ENCODE results near the gene ARHGAP1. TPM values are rescaled to one million over a fixed set of nuclear protein-coding genes. Genes with fewer than 3 reads are reported as not detected.

The ARHGAP1 gene
- polyA plus RNA-seq, 3 donors from 2014 or later, result 38.6 to 104 (median 60.4) TPM

GRCh38 chr11:46695345-46696211, 4.8 kb downstream of the ARHGAP1 start:
- H3K9me3 Mint-ChIP-seq, result no peaks in the 10 kb centered on the region
- peaks cover 54 to 57% of the 10 kb centered on the region in 2 donors for H3K4me1 Mint-ChIP-seq
- peaks cover 2 to 7% (median 5%) of the 10 kb centered on the region in 3 donors for H3K27me3 Mint-ChIP-seq (ENCODE audit: low read depth in 3 of 3)
- peaks cover 0 to 10% (median 0%) of the 10 kb centered on the region in 3 donors for H3K36me3 Mint-ChIP-seq
- peak overlapping the region in 2 of 6 donors; percentile 55 to 77 for H3K27ac Mint-ChIP-seq
- no peak for DNase-seq
- no peak overlapping the region for H3K4me3 Mint-ChIP-seq

DNA sequence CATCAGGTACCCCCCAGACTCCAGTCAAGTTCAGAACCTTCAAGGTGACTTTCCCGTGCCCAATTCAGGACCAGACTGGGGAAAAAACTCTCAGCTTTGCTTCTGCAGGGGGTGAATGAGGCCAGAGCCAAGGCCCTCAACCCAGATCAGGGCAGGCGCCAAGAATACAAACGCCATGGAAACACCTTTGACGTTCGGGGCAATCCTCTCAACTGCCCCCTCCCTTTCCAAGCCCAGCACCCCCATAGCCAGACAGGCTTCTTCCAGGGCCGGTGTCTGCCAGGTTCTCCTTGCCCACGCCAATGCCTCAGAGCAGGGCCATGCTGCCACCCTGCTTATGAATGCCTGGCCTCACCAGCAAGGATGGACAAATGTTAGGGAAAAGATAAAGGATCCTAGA, 5.8 kb downstream of the ARHGAP1 start:
- no peak for DNase-seq
- no peak overlapping the region for H3K4me3 Mint-ChIP-seq
- H3K27me3 Mint-ChIP-seq (ENCODE audit: low read depth in 3 of 3), result peaks cover 0 to 2% (median 0%) of the 10 kb centered on the region in 3 donors
- H3K9me3 Mint-ChIP-seq, result no peaks in the 10 kb centered on the region
- H3K27ac Mint-ChIP-seq, result peak overlapping the region in 2 of 6 donors; percentile 45 to 80
- peaks cover 0 to 10% (median 0%) of the 10 kb centered on the region in 3 donors for H3K36me3 Mint-ChIP-seq
- peaks cover 50 to 54% of the 10 kb centered on the region in 2 donors for H3K4me1 Mint-ChIP-seq

GRCh38 chr11:46694072-46694471, 6.3 kb downstream of the ARHGAP1 start:
- Mint-ChIP-seq H3K36me3 (peaks cover 0 to 10% (median 0%) of the 10 kb centered on the region in 3 donors), H3K27me3 (ENCODE audit: low read depth in 3 of 3) (peaks cover 0 to 2% (median 0%) of the 10 kb centered on the region in 3 donors), H3K27ac (peak overlapping the region in 3 of 6 donors; percentile 61 to 80 (median 77))

DNA sequence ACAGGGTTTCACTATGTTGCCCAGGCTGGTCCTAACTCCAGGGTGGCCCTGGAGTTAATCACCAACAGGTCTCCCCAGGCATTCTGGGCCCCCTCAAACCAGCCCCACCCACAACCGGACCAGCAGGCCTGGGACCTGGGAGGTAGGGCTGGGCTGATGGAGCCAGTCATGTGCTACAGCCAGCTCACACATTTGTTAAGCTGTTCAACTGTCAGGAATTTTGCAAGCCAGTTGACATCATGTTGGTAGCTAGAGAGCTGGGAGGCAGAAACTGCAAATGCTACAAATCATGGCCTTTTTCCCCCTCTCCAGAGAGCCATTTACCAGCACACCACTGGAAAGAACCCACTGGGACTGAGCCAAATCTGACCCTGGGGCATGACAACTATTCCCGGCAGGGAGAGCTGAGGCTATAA, 6.8 kb downstream of the ARHGAP1 start:
- no peaks in the 10 kb centered on the region for H3K9me3 Mint-ChIP-seq
- no peak for DNase-seq
- H3K27ac Mint-ChIP-seq, result peak overlapping the region in 1 of 6 donors; percentile 77
- no peaks in the 10 kb centered on the region for H3K27me3 Mint-ChIP-seq (ENCODE audit: low read depth in 3 of 3)
- H3K4me3 Mint-ChIP-seq, result no peak overlapping the region
- H3K4me1 Mint-ChIP-seq, result peaks cover 43 to 45% of the 10 kb centered on the region in 2 donors
- H3K36me3 Mint-ChIP-seq, result peaks cover 0 to 10% (median 0%) of the 10 kb centered on the region in 3 donors

More at GRCh38 chr11:46694072-46694471, 6.3 kb downstream of the ARHGAP1 start:
- DNase-seq, result no peak
- H3K9me3 Mint-ChIP-seq, result no peaks in the 10 kb centered on the region
- H3K4me1 Mint-ChIP-seq, result peaks cover 46 to 50% of the 10 kb centered on the region in 2 donors
- H3K4me3 Mint-ChIP-seq, result no peak overlapping the region

DNA sequence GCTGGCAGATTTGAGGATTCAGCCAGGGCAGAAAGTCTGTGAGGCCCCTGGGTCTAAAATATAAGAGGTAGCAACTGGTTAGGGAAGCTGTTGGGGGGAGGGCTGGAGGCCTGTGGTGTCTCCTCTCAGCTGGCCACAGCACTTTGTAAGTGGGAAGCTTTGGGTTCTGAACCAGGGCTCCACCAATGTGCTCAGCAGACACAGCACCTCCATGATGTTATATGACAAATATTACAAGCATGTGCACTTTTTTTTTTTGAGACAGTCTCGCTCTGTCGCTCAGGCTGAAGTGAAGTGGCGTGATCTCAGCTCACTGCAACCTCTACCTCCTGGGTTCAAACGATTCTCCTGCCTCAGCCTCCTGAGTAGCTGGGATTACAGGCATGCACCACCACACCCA, 8.0 kb downstream of the ARHGAP1 start:
- H3K27ac Mint-ChIP-seq, result peak overlapping the region in 1 of 6 donors; percentile 23
- no peaks in the 10 kb centered on the region for H3K9me3 Mint-ChIP-seq
- peaks cover 34 to 40% of the 10 kb centered on the region in 2 donors for H3K4me1 Mint-ChIP-seq
- H3K27me3 Mint-ChIP-seq (ENCODE audit: low read depth in 3 of 3), result no peaks in the 10 kb centered on the region
- peaks cover 0 to 19% (median 1%) of the 10 kb centered on the region in 3 donors for H3K36me3 Mint-ChIP-seq
- no peak overlapping the region for H3K4me3 Mint-ChIP-seq
- no peak for DNase-seq

- Mint-ChIP-seq H3K36me3 (peaks cover 0 to 28% (median 4%) of the 10 kb centered on the region in 3 donors), H3K9me3 (no peaks in the 10 kb centered on the region), H3K27ac (peak overlapping the region in 1 of 6 donors; percentile 75), H3K27me3 (ENCODE audit: low read depth in 3 of 3) (no peaks in the 10 kb centered on the region), H3K4me1 (peaks cover 26 to 29% of the 10 kb centered on the region in 2 donors), H3K4me3 (no peak overlapping the region)
- DNase-seq, result no peak
Measured at GRCh38 chr11:46690702-46691101, 9.7 kb downstream of the ARHGAP1 start.

DNA sequence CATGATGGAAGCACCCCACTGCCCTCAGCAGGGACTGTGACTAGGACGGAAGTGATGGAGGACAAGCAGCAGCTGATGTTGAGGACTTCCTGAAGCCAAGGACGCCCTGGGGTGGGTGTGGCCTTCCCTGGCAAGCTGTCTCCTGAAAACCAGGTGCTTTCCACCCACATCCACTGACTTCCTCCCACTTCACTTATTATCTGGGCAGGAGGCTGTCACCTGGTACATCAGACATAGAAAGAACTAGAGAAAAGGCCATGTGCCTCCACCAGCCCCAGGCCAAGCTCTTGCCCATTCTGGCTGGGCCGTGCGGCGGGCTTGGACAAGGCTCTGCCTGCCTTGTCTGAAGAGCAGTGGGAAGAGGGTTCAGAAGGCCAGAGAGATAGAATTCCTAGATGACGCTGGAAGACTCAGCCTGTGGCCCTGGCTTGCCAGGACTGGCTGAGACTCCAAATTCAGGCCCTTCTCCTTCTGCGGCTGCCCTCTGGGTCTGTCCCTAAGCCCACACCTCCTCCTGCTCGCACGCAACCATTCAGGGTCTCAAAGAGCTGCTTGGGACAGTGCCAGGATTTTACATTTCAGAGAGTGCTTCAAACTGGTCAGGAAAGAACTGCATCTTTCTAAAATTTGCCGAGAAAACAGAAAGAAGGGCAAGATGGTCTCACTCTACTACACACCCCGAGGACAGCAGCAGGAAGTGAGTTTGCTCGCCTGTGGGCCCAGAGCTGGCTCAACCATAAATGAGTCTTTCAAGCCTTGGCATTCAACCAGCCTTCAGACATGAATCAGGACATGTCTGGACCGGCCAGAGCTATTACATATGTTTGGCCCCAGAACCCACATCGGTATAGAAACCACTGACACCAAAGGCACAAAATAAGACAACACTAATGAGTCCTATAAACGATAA, 13.3 kb downstream of the ARHGAP1 start:
- no peak for DNase-seq
- H3K27me3 Mint-ChIP-seq (ENCODE audit: low read depth in 3 of 3), result no peaks in the 10 kb centered on the region
- H3K27ac Mint-ChIP-seq, result peak overlapping the region in 4 of 6 donors; percentile 7 to 71 (median 31)
- peaks cover 0 to 20% (median 9%) of the 10 kb centered on the region in 3 donors for H3K36me3 Mint-ChIP-seq
- H3K4me1 Mint-ChIP-seq, result peaks cover 16 to 18% of the 10 kb centered on the region in 2 donors
- no peak overlapping the region for H3K4me3 Mint-ChIP-seq
- no peaks in the 10 kb centered on the region for H3K9me3 Mint-ChIP-seq

DNA sequence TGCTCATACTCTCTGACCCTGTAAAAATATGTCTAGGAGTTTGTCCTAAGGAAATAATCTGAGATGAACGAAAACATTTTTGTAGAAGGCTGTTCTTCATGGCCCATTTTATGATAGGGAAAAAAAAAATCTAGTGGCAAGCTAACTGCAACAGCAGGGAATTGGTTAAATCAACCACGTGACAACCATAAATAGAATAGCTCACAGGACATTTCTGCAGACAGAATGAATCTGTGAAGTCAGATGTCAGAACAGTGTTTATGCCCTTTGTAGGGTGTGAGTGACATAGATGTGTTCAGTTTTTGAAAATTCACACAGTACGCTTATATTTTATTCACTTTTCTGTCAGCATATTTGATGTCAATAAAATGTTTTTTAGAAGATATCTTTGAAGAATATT, 16.1 kb downstream of the ARHGAP1 start:
- peaks cover 0 to 23% (median 9%) of the 10 kb centered on the region in 3 donors for H3K36me3 Mint-ChIP-seq
- H3K27me3 Mint-ChIP-seq (ENCODE audit: low read depth in 3 of 3), result no peaks in the 10 kb centered on the region
- H3K27ac Mint-ChIP-seq, result peak overlapping the region in 2 of 6 donors; percentile 12 to 59
- H3K4me3 Mint-ChIP-seq, result no peak overlapping the region
- DNase-seq, result no peak
- H3K9me3 Mint-ChIP-seq, result no peaks in the 10 kb centered on the region
- peaks cover 13 to 18% of the 10 kb centered on the region in 2 donors for H3K4me1 Mint-ChIP-seq

DNA sequence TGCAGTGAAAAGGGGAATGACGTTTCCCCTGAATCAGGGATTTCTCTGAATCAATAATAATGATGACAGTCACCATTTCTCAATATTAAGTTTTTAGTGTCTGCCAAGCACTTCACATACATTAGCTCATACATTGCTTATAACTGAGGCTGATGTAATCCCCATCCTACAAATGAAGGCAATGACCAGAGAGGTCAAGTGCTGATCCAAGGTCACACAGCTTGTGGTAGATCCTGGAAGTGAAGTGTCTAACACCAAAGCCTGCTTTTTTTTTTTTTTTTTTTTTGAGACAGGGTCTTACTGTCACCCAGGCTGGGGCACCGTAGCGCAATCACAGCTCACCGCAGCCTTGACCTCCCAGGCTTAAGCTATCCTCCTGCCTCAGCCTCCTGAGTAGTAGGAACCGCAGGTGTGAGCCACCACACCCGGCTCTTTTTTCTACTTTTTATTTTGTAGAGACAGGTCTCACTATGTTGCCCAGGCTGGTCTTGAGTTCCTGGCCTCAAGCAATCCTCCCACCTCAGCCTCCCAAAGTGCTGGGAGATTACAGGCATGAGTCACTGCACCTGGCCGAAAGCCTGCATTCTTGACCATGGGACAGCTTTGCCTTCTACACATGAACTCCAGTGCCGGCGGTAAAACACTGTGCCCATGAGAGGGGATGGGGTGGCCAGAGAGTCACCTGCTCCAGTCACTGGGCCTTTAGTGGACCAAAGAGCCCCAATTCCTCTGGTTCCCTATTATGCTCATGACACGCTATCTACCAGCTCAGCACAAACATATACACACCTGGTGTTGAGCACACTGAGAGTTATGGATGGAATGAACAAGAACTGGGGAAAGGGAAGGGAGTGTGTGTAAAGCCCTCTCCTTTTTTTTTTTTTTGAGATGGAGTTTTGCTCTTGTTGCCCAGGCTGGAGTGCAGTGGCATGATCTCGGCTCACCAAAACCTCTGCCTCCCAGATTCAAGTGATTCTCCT, 17.4 kb downstream of the ARHGAP1 start:
- peaks cover 0 to 26% (median 14%) of the 10 kb centered on the region in 3 donors for H3K36me3 Mint-ChIP-seq
- H3K27ac Mint-ChIP-seq, result no peak overlapping the region
- peaks cover 12 to 18% of the 10 kb centered on the region in 2 donors for H3K4me1 Mint-ChIP-seq
- no peak for DNase-seq
- no peak overlapping the region for H3K4me3 Mint-ChIP-seq
- no peaks in the 10 kb centered on the region for H3K9me3 Mint-ChIP-seq
- H3K27me3 Mint-ChIP-seq (ENCODE audit: low read depth in 3 of 3), result peaks cover 0 to 2% (median 0%) of the 10 kb centered on the region in 3 donors

DNA sequence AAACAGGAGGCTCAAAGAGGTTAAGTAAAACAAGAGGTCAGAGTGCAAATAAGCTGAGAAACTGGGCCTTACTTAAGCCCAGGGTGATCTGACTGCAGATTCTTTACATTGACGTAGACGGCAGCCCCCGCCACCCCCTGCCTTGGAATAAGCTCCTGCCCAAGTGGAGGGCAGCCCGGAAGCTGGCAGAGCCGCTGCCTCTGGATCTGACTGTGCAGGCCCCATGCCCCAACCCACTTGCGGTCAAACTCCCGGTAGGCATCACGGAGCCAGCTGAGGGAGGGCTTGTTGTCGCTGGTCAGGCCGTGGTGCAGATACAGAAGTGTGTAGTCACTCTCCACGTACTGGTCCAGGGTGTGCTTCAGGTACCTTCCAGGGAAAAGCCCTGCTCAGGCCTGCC, 18.6 kb downstream of the ARHGAP1 start:
- Mint-ChIP-seq H3K4me3 (no peak overlapping the region), H3K9me3 (no peaks in the 10 kb centered on the region), H3K36me3 (peaks cover 0 to 19% (median 16%) of the 10 kb centered on the region in 3 donors), H3K27me3 (ENCODE audit: low read depth in 3 of 3) (peaks cover 0 to 4% (median 2%) of the 10 kb centered on the region in 3 donors), H3K4me1 (peaks cover 12 to 14% of the 10 kb centered on the region in 2 donors), H3K27ac (no peak overlapping the region)
- DNase-seq, result no peak

DNA sequence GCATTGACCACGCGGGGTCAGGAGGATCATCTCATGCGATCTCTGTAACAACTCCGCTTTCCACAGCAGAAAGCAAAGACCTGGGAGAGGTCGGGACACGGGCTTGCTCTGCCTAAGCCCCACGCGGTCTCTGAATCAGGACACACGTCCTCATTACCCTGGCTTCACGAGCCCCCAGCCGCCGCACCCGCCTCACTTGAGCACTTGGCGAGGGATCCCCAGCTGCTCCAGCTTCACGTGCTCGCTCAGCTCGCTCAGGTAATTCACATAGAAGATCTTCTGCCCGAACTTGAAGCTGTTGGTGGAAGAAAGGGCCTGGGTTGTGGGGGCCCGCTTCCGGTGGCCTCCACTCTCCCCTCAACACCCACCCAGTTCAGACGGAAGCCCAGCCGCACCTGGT, 19.6 kb downstream of the ARHGAP1 start:
- Mint-ChIP-seq H3K27ac (no peak overlapping the region), H3K4me3 (no peak overlapping the region), H3K4me1 (peaks cover 15 to 17% of the 10 kb centered on the region in 2 donors), H3K9me3 (no peaks in the 10 kb centered on the region), H3K36me3 (peaks cover 0 to 18% (median 16%) of the 10 kb centered on the region in 3 donors), H3K27me3 (ENCODE audit: low read depth in 3 of 3) (peaks cover 1 to 5% (median 2%) of the 10 kb centered on the region in 3 donors)
- DNase-seq, result no peak

- DNase-seq, result no peak
- Mint-ChIP-seq H3K9me3 (no peaks in the 10 kb centered on the region), H3K27ac (no peak overlapping the region), H3K4me3 (no peak overlapping the region), H3K4me1 (peaks cover 21 to 23% of the 10 kb centered on the region in 2 donors), H3K36me3 (peaks cover 0 to 18% (median 16%) of the 10 kb centered on the region in 3 donors), H3K27me3 (ENCODE audit: low read depth in 3 of 3) (peaks cover 2 to 8% (median 2%) of the 10 kb centered on the region in 3 donors)
Measured at GRCh38 chr11:46680164-46680760, 20.2 kb downstream of the ARHGAP1 start.
